NCI-H345 treated with DMSO at 0.1 percent for 48 hours (cell line): ENCODE measurements around the gene STX8.
"Not testable (repeated sequence)": the region's sequence is repeated elsewhere in the genome, so short reads cannot be mapped to it uniquely, and the experiment has no call there.

Source experiments
- DNase-seq: peaks from one replicate; lab custom pipeline; 2025; ENCODE audit not compliant: unreplicated experiment; lab: John Stamatoyannopoulos, UW

STX8 gene

DNA sequence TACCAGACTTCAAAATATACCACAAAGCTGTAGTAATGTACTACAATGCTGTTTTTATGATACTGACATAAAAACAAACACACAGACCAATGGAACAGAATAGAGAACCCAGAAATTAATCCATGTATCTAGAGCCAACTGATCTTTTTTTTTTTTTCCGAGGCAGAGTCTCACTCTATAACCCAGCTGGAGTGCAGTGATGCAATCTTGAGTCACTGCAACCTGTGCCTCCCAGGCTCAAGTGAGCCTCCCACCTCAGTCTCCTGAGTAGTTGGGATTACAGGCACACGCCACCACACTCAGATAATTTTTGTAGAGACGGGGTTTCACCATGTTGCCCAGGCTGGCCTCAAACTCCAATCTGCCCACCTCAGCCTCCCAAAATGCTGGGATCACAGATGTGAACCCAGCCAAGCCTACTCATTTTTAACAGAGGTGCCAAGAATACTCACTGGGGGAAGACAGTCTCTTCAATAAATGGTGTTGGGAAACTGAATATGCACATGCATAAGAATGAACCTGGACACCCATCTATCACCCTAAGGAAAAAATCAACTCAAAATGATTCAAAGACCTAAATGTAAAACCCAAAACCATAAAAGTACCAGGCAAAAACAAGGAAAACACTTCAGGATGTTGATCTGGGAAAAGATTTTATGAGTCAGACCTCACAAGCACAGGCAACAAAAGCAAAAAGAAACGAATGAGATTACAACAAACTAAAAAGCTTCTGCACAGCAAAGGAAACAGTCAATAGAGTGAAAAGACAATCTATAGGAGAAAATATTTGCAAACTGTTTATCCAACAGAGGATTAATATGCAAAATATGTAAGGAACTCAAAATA lies 63.1 kb downstream of the STX8 start:
- DNase-seq, result no peak

DNA sequence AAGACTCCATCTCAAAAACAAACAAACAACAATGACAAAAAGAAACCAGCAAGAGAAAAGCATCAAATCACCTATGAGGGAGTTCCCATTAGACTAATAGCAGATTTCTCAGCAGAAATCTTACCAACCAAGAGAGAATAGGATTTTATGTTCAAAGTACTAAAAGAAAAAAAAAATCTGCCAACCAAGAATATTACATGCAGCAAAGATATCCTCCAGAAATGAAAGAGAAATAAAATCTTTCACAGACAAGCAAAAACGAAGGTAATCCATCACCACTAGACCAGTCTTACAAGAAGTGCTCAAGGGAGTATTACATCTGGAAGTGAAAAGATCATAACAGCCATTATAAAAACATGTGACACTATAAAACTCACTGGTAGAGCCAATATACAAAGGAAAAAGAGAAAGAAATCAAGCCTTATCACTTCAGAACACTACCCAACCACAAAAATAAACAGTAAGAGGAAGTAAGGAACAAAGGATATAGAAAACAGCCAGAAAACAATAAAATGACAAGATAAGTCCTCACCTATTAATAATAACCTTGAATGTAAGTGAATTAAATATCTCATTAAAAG lies 66.3 kb downstream of the STX8 start:
- DNase-seq, result no peak

- DNase-seq, result no peak
Observed at GRCh38 chr17:9499041-9499440, 76.6 kb downstream of the STX8 start.

DNA sequence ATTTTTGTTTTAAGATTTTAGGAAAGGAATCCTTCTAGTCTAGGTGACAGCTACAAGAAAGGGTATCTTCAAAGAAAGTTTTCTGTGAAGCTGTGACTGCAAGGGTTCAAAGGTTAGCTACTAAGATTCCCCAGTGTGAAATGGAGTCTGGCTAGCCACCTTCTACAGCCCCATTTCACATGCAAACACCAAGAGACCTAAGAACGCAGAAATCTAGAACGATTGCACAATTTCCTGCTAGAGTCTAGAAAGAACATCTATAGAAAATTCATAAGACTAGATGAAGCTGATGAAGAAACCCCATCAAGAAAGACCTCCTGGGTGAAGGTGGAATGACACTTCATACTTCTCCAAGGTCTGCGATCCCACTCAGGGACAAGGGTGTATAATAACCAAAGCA lies 77.1 kb downstream of the STX8 start:
- DNase-seq, result no peak

DNA sequence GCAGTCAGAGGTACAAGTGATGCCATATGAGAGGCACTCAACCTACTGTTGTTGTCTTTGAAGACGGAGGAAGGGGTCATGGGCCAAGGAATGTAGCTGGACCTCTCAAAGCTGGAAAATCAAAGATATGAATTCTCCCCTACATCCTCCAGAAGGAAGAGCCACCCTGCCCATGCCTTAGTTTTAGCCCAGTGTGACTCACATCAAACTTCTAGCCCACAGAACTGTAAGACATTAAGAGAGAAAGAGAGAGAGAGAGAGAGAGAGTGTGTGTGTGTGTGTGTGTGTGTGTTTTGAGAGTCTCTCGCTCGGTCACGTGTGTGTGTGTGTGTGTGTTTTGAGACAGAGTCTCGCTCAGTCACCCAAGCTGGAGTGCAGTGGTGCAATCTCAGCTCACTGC lies 87.1 kb downstream of the STX8 start:
- no peak for DNase-seq

- no peak for DNase-seq
Observed at GRCh38 chr17:9487406-9487805, 88.2 kb downstream of the STX8 start.

DNA sequence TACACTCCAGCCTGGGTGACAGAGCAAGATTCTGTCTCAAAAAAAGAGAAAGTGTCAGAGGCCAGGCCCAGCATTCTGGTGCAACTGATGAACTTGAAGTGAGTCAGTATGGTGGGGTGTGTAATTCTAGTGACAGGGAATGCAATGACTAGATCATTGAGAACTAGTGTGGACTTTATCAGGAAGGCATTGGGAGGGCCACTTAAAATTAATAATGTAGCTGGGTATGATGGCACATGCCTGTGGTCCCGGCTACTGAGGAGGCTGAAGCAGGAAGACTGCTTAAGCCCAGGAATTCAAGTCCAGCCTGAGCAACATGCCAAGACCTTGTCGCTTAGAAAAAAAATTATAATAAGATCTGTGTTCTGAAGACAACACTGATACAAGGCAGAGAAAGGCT lies 90.8 kb downstream of the STX8 start:
- DNase-seq, result no peak

DNA sequence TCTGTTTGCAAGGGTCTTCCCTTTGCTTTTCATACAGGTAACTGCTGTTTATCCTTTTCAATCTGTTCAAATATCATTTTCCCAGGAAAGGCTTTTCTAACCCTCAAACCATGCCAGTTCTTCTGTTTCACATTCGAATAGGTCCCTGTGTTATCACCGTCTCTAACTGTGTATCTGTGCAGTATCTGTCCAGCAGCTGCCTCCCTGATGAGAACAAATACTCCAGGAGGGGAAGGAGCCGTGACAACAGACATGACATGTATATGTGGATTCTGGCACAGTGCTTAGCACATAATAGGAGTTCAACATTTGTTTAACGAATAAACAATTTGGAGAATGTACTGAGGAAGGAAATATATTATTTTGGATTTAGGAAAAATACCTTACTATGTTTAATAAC lies 95.7 kb downstream of the STX8 start:
- peak; percentile 4 for DNase-seq

DNA sequence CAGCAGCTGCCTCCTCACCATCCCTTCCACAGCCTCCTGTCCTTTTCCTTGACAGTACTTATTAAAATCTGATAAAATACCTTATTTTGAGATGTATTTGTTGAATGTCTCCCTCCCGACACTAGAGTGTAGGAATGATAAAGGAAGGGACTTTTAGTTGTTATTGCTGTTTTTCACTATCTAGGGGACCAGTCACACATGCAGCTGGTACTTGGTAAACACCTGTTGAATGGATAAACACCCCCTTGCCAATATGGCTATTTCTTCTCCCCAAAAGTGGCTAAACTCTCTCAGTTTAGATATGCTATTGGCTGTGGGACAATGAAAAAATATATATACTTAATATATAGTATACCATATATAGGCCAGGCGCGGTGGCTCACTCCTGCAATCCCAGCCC lies 96.7 kb downstream of the STX8 start:
- DNase-seq, result no peak

GRCh38 chr17:9475101-9475658 lies 100.4 kb downstream of the STX8 start:
- DNase-seq, result no peak

- DNase-seq, result no peak
Observed at GRCh38 chr17:9473711-9474110, 101.9 kb downstream of the STX8 start.

GRCh38 chr17:9472541-9472940 lies 103.1 kb downstream of the STX8 start:
- no peak for DNase-seq

DNA sequence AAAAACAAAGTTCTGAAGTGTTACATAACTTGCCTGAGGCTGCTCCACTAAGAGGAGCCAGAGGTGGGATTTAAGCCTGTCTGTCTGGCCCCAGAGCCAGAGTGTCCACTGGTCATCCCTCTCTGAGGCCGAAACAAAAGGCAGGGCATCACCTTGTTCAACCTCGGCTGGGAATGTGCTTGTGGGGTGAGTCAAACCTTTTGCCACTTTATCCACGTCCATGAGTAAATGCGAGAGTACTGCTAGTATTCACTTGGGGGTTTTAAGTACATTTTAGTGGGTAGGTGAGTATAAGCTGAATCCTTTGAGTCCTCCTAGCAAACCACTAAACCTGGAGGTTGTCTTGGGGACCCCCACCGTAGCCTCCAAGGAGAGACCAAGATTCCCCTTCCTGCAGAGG lies 103.5 kb downstream of the STX8 start:
- no peak for DNase-seq

- DNase-seq, result no peak
Observed at GRCh38 chr17:9470171-9470570, 105.4 kb downstream of the STX8 start.

- no peak for DNase-seq
Observed at GRCh38 chr17:9468937-9469336, 106.7 kb downstream of the STX8 start.

DNA sequence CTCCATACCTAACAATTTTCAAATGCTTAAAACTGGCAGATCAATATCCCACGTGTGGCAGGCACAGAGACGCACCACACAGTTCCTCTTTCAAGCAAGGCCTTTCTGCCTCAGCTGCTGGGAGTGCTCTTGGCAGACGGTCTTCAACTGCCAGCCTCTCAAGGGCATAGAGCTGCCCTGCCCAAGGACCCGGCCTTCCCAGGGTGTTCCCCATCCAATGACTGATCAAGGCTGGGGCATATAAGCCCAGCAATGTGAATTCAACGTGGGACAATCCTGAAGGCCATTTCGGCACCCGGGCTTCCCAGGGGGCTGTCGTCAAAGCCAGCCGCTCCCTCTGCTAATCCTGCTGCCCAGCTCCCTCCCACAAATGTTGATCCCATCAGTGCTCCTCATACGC lies 107.1 kb downstream of the STX8 start:
- no peak for DNase-seq

- DNase-seq, result no peak
Observed at GRCh38 chr17:9467518-9467917, 108.1 kb downstream of the STX8 start.

- no peak for DNase-seq
Observed at GRCh38 chr17:9465210-9465921, 110.3 kb downstream of the STX8 start.

DNA sequence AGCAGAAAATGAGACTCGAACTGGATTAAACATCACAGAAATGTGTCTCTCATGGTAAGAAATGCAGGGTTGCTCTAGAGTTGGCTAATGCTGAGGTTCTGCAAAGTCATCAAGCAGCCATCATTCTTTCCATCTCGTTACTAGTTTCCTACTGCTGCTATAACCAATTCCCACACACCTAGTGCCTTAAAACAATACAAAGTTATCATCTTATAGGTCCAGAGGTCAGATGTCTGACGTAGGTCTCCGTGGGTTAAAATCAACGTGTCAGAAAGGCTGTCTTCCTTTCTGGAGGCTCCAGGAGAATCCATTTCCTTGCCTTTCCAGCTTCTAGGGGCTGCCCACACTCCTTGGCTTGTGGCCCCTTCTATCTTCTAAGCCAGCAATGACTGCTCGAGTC lies 118.6 kb downstream of the STX8 start:
- no peak for DNase-seq

- no peak for DNase-seq
Observed at GRCh38 chr17:9456330-9456729, 119.3 kb downstream of the STX8 start.

- no peak for DNase-seq
Observed at GRCh38 chr17:9451934-9452333, 123.7 kb downstream of the STX8 start.

- not testable (repeated sequence) for DNase-seq
Observed at GRCh38 chr17:9447298-9447697, 128.3 kb downstream of the STX8 start.
